HPDE6-E6E7 (cell line): ENCODE measurements around the gene VGLL4.
A peak's percentile ranks its signal among the peaks of the same experiment; 100 is the strongest.

Experiments used
- DNase-seq: peaks from one replicate; pipeline ENCODE4 v3.0.0; 2011; ENCODE audit warnings: missing footprints; ENCODE audit errors: extremely low spot score

VGLL4 gene

DNA sequence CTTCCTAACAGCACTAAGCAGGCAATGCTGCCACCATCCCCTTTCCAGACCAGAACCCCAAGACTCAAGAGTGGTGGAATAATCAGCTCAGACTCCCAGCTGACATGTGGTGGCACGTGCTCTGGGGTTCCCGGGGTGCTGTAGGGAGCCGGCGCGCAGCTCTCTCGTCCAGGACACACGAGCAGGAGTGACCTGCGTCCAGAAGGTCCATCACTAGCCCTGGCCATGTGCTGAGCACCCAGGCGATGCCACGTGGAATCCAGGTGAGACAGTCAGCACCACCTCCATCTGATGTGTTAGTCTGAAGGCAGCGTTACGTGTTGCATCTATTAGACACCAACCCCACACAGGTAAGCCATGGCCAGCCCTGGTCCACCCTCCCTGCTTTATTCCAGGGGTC is 78.2 kb downstream of the VGLL4 start:
- no peak for DNase-seq

DNA sequence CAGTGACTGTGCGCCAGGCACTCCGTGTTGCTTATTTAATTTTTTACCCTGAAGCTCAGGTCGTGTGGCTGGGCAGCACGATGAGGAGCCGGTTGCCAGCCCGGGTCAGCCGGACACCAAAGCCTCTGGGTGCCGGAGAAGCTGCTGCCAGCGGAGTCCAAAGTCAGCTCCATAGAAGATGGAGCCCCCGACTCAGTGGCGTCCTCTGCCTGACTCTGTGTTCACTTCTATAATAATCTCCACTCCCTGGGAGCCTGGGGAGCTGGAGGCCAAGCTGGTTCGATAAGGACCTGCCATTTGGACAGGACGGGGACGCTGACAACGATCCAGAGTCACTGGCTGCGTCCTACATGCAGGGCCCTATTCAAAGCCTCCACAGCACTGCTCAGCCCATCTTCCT is 78.6 kb downstream of the VGLL4 start:
- no peak for DNase-seq

DNA sequence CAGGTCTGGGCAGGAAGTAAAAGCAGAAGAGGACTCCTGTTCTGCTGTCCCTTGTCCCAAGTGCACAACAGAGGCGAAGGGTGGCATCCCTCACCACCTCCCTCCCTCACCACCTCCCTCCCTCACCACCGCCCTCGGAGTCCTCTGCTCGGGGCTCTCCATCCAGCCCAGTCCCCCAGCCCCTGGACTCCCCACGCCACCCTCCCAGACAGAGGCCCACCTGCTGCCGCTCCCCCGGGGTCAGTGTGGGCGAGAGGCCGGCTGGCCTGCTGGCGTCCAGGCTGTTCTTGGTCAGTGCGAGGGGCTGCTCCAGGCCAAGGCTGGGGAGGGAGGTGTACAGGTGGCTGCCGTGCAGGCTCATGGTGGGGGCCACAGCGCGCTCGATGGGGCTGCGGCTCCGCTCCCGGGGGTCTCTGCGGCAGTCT is 79.1 kb downstream of the VGLL4 start:
- no peak for DNase-seq

DNA sequence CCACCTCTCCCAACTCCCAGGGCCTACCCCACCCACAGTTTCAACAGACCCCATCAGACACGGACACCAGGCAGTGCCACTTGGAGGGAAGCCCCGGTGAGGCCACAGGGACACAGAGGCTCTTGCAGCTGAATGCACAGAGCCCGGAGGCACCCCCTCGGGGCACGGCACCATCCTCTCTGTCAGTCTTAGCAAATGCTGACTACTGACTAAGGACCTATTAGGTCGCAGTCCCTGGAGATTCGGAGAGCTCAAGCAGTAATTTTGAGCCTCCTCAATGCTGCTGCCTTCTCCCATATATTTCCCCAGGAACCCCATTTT is 79.9 kb downstream of the VGLL4 start:
- DNase-seq, result no peak

- no peak for DNase-seq
These were observed 80.4 kb downstream of the VGLL4 start for GRCh38 chr3:11563159-11563864.

DNA sequence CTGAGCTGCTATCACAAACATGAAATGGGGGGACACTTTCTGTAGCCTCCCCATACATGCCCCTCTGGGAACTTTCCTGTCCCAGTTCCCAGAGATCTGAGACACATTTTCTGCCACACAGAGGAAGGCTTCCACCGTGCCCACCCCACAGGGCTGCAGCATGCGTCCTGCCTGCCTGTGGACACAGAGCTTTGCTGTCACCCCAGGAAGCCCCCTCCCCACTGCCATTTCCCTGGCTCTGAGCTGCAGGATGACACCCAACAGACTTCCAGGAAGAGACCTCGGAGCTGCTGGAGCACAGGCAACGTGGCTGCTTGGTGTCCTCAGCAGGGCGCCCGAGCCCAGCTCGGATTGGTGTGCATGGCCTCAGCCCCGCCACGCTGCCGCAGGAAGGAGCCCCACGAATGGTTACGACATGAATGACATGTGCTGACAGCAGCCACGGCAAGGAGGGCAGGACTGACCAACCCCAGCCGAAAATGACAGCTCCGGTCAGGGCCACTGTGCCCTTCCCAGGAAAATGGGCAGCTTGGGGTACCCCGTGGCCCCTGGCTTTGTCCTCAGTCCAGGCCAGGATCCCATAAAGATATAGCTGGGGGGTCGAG is 81.3 kb downstream of the VGLL4 start:
- no peak for DNase-seq

- DNase-seq, result no peak
These were observed 83.0 kb downstream of the VGLL4 start for GRCh38 chr3:11560746-11561145.

GRCh38 chr3:11559816-11560633 is 83.7 kb downstream of the VGLL4 start:
- no peak for DNase-seq

- DNase-seq, result no peak
These were observed 84.5 kb downstream of the VGLL4 start for GRCh38 chr3:11558918-11559815.

GRCh38 chr3:11558411-11558903 is 85.3 kb downstream of the VGLL4 start:
- no peak for DNase-seq

DNA sequence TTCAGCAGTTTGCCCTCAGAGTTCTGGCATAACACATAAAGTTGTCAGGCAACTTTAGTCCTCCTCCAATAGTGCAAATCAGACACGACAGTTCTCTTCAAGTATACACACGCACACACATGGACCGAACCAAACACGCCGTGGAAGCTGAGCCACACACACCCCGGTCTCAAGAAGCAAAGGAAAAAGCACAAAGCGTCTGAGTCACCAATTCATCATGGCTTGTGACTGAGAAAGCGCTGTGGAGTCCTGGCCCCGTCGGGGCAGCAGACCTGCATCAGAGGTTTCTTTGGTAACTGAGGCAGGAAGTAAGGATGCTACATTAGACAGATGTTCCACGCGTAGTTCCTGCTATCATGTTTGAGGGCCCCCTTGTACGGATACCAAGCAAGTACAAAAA is 85.7 kb downstream of the VGLL4 start:
- peak; percentile 55 for DNase-seq

DNA sequence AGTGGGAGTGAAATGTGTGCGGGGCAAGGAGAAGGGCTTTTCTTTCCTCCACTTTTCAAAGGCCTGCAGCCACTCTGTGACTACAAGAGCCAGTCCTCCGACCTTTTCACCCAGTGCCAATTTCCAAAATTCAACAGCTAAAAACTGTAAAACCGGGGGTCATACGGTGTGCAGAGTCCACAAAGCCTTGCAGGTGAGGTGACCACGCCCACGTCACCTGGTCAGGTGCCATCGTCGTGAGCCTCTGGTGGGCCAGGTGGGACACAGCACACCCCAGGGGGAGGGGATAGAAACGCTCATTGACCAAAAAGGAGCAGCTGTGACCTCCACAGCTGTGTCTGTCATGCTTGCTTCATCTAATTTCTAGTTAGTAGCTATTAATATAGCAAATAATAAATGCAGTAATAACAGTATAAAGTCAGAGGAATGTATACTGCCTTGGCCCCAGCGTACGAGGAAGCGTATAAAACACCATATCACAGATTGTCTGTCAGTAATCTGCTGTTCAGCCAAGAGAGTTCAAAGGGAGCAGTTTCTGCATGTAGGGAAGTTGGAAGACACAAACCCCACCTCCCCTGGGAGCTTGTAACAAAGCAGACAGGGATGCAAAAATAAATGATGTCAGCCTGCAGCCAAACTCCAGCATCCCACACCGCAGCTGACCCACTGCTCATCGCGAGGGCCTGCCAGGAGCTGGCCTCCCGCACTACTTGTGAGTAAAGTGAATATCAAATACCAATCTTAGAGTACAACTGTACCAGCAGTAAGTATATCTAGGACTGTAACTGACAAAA is 86.7 kb downstream of the VGLL4 start:
- no peak for DNase-seq

GRCh38 chr3:11555881-11556633 is 87.7 kb downstream of the VGLL4 start:
- DNase-seq, result no peak

DNA sequence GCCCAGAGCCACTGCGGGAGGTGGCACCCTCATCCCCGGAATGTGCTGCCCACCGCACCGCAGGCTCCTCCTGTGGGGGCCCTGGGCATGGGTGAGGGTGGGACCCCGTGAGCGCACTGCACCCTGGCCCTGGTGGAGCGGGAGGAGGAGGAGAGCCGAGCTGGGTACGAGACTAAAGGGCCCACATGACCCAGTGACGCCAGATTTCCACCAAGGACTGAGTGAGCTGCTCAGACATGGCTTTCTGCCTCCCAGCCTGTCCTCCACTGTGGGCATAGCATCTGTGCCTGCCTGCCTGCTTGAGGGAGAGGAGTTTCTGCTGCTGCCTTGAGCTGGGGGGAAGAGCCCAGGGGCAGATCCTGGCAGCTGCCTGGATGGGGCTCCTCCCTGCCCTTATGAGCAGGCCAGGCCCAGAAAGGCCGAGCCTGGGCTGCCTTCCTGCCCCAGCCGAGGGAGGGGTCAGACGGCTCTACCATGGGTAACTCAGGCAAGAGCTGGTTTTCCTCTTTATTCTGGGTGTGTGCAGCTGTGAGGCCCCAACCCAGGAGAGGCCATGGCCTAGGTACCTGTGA is 88.4 kb downstream of the VGLL4 start:
- no peak for DNase-seq

- DNase-seq, result no peak
These were observed 89.0 kb downstream of the VGLL4 start for GRCh38 chr3:11554666-11555065.

DNA sequence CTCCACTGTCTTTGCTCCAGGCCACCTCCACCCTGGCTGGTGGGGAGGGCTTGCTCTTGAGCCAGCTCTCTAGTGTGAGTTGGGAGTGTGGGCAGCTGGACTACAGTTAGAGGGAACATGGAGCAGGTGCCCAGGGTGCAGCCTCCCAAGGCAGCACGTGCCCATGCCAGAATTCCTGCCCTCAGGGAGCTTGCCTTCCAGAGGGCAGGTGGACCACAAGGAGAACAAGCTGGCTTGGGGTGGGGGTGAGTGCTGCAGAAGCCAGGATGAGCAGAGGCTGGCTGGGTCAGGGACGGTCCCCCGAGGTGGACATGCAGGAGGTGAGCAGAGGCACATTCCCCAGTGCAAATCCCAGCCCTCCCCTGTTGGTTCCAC is 89.5 kb downstream of the VGLL4 start:
- no peak for DNase-seq

- no peak for DNase-seq
These were observed 90.1 kb downstream of the VGLL4 start for GRCh38 chr3:11553436-11554235.

GRCh38 chr3:11552289-11553264 is 91.1 kb downstream of the VGLL4 start:
- DNase-seq, result no peak
